Muscle of back (tissue), 11 donors: ENCODE measurements around the gene IAPP. TPM values are rescaled to one million over a fixed set of nuclear protein-coding genes. Genes with fewer than 3 reads are reported as not detected.
"Not testable (repeated sequence)": the region's sequence is repeated elsewhere in the genome, so short reads cannot be mapped to it uniquely, and the experiment has no call there.

Source experiments
- DNase-seq, 3 donors: peaks; one replicate each; pipeline versions ENCODE4 v3.0.0 to v3.0.0-alpha.2; 2013
- polyA plus RNA-seq, 10 donors: library from polyadenylated mRNA; unstranded; fragments of 120-200 nt; gene quantifications; one replicate each; pipeline ENCODE4 v1.2.1, GENCODE V29; 2013; ENCODE audit not compliant: insufficient read length in 10 of 10

The IAPP gene
- polyA plus RNA-seq, 10 donors: not detected

DNA sequence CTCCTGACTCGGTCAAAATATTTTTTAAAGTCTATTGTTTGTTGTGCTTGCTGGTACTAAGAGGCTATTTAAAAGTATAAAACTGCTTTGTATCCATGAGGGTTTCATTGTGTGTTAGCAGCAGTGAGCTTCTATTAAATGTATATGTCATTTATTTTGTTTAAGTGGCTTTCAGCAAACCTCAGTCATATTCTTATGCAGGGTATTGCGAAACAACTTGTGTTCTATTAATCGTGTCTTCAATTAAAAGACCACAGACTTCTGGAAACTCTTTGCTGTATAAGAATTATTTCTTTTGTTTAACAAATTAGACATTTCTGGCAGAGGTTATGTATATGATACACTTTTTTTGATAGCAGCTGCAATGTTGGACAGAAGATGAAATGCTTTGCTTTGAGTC is 6.5 kb downstream of the IAPP start:
- DNase-seq: no peak

DNA sequence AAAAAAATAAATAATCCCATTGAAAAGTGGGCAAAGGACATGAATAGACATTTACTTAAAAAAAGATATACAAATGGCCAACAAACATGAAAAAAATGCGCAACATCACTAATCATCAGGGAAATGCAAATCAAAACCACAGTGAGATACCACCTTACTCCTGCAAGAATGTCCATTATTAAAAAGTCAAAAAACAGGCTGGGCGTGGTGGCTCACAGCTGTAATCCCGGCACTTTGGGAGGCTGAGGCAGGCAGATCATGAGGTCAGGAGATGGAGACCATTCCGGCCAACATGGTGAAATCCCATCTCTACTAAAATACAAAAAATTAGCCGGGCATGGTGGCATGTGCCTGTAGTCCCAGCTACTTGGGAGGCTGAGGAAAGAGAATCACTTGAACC is 8.6 kb downstream of the IAPP start:
- not testable (repeated sequence) for DNase-seq

DNA sequence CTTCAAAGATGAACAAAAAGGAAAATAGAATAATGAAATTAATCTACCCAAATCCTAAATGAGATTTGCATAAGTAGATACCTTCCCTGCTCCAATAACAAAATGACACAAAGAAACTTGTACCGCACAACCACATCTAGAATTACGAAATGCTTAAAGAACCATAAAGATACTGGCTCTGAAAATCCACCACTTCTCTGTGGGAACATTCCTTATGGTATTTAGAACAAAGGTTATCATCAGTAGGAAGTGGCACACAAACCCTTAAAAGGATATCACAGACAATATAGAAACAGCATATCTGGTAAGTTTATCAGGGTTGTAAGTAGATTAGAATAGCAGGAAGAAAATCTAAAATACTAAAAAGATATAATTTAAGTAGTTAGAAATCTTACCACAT is 11.6 kb downstream of the IAPP start:
- DNase-seq: no peak

DNA sequence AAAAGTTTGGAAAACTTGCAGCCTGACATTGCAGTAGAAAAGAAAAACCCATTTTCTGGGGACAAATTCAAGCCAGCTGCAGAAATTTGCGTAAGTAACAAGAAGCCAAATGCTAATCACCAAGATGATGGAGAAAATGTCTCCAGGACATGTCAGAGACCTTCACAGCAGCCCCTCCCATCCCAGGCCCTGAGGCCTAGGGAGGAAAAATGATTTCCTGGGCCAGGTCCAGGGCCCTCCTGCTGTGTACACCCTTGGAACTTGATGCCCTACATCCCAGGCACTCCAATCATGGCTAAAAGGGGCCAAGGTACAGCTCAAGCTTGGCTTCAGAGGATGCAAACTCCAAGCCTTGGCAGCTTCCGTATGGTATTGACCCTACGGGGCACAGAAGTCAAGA is 14.5 kb downstream of the IAPP start:
- DNase-seq: no peak

DNA sequence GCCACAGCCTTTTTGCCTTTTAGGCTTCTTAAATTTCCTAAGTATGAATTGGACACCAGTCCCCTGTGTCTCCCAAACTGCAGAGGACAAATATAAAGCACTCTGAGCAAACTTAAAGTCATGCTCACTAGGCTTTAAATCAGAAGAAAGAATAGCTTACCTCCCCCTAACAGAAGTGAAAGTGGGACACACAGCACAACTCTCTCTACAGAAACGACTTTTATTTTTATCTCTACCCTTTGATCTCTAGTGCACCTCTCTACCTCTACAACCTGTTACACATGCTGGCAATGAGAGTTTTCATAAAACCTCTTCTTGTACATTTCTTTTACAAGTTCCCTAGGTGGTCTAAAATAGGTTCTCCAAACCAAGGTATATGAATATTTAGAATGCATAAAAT is 19.7 kb downstream of the IAPP start:
- DNase-seq: no peak

DNA sequence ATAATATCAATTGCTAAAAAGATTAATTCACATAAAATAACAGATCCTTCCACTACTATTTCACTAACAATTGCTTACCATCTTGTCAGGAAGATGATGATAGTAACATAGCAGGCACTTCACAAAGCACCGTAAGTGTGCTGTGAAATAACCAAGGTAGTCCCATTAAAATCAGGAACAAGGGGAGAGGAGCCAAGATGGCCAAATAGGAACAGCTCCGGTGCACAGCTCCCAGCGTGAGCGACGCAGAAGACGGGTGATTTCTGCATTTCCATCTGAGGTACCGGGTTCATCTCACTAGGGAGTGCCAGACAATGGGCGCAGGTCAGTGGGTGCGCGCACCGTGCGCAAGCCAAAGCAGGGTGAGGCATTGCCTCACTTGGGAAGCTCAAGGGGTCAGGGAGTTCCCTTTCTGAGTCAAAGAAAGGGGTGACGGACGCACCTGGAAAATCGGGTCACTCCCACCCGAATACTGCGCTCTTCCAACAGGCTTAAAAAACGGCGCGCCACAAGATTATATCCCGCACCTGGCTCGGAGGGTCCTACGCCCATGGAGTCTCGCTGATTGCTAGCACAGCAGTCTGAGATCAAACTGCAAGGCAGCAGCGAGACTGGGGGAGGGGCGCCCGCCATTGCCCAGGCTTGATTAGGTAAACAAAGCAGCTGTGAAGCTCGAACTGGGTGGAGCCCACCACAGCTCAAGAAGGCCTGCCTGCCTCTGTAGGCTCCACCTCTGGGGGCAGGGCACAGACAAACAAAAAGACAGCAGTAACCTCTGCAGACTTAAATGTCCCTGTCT is 22.3 kb downstream of the IAPP start:
- not testable (repeated sequence) for DNase-seq

DNA sequence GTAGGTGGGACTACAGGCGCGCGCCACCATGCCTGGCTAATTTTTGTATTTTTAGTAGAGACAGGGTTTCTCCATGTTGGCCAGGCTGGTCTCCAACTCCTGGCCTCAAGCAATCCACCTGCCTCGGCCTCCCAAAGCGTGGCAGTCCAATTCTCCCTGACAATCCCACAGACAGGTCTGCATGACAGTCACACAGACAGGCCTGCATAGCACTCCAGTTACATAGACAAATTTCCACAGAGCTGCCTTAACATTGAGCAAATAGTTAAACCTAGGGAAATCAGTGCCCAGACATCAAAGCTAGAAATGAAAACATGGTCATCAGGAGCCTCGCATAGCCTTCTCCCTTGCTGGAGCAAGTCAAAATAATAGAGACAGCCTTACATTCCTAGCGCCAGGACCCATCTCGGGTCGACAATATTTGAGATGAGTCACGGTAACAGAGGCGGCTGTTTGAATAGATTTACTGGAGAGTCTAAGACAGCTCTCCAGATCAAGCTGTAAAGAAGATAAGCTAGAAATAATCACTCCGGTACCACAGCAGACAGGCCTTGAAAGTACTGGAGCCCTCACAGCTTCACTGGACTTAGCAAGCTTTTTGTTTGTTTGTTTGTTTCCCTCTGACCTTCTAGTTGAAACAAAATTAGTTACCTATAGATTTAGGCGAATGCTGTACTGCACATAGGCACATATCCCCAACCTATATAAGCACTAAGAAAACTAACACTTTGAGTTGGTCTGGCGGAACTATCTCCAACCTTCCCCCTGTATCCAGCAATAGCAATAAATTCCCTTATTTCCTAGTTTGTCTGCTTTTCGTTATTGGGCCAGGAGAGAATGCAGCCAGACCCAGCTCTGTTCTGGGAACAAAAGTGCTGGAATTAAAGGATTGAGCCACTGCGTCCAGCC is 40.9 kb downstream of the IAPP start:
- DNase-seq: no peak

DNA sequence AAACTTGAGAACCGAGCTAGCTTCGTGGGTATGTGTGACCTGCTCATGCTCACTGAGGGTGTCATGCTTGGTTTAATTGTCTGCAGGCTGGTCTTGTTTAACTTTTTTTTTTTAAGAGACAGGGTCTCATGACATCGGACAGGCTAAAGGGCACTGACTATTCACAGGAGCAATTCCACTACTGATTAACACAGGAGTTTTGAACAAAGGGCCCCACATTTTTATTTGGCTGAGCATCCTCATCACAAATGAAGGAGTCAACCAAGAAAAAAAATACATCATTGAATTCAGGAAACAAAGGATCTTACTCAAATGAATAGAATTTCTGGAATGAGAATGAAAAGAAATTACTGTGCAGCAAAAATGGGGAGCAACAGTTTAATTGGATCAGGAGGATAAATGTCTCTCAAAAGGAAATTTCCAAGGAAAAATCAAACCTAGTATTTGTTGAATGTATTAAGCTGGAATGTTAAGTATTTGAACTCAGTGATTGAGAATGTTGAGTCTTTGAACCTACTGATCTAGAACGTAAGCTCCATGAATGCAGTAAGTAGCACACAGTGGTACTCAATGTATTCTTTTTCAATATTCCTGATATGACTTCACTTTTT is 43.9 kb downstream of the IAPP start:
- DNase-seq: no peak

DNA sequence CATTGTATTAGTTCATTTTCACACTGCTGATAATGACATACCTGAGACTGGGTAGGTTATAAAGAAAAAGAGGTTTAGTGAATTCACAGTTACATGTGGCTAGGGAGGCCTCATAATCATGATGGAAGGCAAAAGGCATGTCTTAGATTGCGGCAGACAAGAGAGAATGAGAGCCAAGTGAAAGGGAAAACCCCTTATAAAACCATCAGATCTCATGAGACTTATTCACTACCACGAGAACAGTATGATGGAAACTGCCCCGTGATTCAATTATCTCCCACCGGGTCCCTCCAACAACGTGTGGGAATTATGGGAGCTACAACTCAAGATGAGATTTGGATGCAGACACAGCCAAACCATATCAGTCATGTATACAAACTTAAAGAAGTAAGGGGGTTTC is 45.7 kb downstream of the IAPP start:
- DNase-seq: not testable (repeated sequence)

DNA sequence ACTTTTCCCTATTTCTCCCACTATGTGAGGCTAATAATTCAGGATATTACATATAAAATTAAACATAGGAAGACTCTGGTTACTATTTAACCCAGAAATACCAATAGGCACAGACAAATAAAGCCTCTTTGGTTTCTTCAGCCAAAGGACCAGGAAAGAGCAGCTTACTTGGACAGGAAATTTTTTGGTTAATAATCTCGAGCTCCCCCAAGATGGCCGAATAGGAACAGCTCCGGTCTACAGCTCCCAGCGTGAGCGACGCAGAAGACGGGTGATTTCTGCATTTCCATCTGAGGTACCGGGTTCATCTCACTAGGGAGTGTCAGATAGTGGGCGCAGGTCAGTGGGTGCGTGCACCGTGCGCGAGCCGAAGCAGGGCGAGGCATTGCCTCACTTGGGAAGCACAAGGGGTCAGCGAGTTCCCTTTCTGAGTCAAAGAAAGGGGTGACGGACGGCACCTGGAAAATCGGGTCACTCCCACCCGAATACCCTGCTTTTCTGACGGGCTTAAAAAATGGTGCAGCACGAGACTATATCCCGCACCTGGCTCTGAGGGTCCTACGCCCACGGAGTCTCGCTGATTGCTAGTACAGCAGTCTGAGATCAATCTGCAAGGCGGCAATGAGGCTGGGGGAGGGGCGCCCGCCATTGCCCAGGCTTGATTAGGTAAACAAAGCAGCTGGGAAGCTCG is 46.5 kb downstream of the IAPP start:
- not testable (repeated sequence) for DNase-seq

DNA sequence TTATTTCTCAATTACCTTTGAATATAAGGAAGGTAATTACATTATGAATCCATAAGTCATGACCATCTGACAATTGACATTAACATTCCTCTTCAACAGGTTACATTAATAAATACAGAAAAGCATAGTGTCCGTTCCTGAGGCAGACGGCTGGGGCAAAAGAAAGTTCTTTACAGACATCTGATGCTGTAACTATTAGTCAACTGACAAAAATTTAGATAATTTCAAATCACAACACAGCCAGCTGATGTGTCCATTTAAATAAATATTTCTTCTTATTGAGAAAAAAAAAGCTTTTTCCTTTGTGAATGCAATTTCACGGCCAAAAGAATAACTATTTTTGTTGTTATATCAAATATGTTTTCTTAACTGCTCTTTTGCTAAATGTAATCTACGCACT is 55.5 kb downstream of the IAPP start:
- DNase-seq: no peak

Other genes starting within 250 kb of the IAPP start
- gene SLCO1B1, start 241.7 kb upstream of the IAPP start, polyA plus RNA-seq: under 1 TPM in 1 of 10 donors, not detected in 9; 0.08 TPM
- gene SLCO1A2, start 38.0 kb upstream of the IAPP start, polyA plus RNA-seq: under 1 TPM in 2 of 10 donors, not detected in 8; 0.04 to 0.15 TPM
- 10 to 100 TPM; 12.2 to 22.8 (median 18.7) TPM for gene PYROXD1, start 64.8 kb downstream of the IAPP start, polyA plus RNA-seq
- gene RECQL, start 128.7 kb downstream of the IAPP start, polyA plus RNA-seq: 10 to 100 TPM; 27.9 to 38.5 (median 33.3) TPM
- 10 to 100 TPM; 38.6 to 56.6 (median 47.7) TPM for gene GOLT1B, start 128.9 kb downstream of the IAPP start, polyA plus RNA-seq
- gene SPX, start 153.4 kb downstream of the IAPP start, polyA plus RNA-seq: 10 to 100 TPM; 13.0 to 43.9 (median 26.4) TPM
- gene GYS2, start 231.9 kb downstream of the IAPP start, polyA plus RNA-seq: under 1 TPM in 4 of 10 donors, not detected in 6; 0.19 to 0.67 (median 0.46) TPM